Transverse colon (tissue), 4 donors: ENCODE data around the gene RCE1.
"Not testable (repeated sequence)": the region's sequence is repeated elsewhere in the genome, so short reads cannot be mapped to it uniquely, and the experiment has no call there.

Experiments
- EP300 ChIP-seq: sonication (generic); formaldehyde crosslinking; IDR thresholded peaks from one replicate; pipeline ENCODE4 v1.6.1; 2017; ENCODE audit warnings: antibody characterized with exemption, low read depth
- POLR2A ChIP-seq: fragments of 450-650 bp; IDR thresholded peaks from one replicate; pipeline ENCODE4 v1.6.1; 2016; ENCODE audit warnings: antibody characterized with exemption, mild to moderate bottlenecking, moderate library complexity
- POLR2AphosphoS5 ChIP-seq, 3 donors: sonication (generic); formaldehyde crosslinking; IDR thresholded peaks; one replicate each; pipeline ENCODE4 v1.6.1; 2016; ENCODE audit warnings: antibody characterized with exemption in 3 of 3
- TF ChIP-seq, protein P1 (sequence below), 5 experiments: fragments of 200-600 bp in 3 of 5; fragments of 450-650 bp in 2 of 5; sonication (generic) in 3 of 5; IDR thresholded peaks; 1 replicate in 2 of 5; 2 replicates in 3 of 5; pipeline ENCODE4 v1.5.1; 2016 to 2017; ENCODE audit warnings: antibody characterized with exemption in 5 of 5, inconsistent platforms in 3 of 5, mild to moderate bottlenecking in 2 of 5, moderate library complexity in 1 of 5

DNA sequence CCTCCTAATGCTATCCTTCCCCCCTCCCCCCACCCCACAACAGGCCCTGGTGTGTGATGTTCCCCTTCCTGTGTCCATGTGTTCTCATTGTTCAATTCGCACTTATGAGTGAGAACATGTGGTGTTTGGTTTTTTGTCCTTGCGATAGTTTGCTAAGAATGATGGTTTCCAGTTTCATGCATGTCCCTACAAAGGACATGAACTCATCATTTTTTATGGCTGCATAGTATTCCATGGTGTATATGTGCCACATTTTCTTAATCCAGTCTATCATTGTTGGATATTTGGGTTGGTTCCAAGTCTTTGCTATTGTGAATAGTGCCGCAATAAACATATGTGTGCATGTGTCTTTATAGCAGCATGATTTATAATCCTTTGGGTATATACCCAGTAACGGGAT lies 18.7 kb upstream of the RCE1 start:
- TF ChIP-seq, protein P1, sequence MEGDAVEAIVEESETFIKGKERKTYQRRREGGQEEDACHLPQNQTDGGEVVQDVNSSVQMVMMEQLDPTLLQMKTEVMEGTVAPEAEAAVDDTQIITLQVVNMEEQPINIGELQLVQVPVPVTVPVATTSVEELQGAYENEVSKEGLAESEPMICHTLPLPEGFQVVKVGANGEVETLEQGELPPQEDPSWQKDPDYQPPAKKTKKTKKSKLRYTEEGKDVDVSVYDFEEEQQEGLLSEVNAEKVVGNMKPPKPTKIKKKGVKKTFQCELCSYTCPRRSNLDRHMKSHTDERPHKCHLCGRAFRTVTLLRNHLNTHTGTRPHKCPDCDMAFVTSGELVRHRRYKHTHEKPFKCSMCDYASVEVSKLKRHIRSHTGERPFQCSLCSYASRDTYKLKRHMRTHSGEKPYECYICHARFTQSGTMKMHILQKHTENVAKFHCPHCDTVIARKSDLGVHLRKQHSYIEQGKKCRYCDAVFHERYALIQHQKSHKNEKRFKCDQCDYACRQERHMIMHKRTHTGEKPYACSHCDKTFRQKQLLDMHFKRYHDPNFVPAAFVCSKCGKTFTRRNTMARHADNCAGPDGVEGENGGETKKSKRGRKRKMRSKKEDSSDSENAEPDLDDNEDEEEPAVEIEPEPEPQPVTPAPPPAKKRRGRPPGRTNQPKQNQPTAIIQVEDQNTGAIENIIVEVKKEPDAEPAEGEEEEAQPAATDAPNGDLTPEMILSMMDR (IDR thresholded peaks at IDR 0.05), result not testable (repeated sequence)
- not testable (repeated sequence) for TF ChIP-seq POLR2A; EP300; POLR2AphosphoS5 (IDR thresholded peaks at IDR 0.05)
